ENCODE data around the gene FAM90A26.

DNA sequence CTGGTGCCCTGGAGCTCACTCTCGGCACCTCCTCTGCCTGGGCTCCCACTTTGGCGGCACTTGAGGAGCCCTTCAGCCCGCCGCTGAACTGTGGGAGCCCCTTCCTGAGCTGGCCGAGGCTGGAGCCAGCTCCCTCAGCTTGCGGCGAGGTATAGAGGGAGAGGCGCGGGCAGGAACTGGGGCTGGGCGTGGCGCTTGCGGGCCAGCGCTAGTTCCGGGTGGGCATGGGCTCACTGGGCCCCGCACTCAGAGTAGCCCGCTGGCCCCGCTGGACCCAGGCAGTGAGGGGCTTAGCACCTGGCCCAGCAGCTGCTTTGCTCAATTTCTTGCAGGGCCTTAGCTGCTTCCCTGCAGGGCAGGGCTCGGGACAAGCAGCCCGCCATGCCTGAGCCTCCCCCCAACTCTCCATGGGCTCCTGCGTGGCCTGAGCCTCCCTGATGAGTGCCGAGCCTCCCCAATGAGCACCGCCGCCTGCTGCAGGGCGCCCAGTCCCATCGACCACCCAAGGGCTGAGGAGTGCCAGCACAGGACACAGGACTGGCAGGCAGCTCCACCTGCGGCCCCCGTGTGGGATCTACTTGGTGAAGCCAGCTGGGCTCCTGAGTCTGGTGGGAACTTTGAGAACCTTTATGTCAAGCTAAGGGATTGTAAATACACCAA, 26.7 kb upstream of the FAM90A26 start:
- TF ChIP-seq, protein P1, sequence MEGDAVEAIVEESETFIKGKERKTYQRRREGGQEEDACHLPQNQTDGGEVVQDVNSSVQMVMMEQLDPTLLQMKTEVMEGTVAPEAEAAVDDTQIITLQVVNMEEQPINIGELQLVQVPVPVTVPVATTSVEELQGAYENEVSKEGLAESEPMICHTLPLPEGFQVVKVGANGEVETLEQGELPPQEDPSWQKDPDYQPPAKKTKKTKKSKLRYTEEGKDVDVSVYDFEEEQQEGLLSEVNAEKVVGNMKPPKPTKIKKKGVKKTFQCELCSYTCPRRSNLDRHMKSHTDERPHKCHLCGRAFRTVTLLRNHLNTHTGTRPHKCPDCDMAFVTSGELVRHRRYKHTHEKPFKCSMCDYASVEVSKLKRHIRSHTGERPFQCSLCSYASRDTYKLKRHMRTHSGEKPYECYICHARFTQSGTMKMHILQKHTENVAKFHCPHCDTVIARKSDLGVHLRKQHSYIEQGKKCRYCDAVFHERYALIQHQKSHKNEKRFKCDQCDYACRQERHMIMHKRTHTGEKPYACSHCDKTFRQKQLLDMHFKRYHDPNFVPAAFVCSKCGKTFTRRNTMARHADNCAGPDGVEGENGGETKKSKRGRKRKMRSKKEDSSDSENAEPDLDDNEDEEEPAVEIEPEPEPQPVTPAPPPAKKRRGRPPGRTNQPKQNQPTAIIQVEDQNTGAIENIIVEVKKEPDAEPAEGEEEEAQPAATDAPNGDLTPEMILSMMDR (IDR thresholded peaks at IDR 0.05 in 4 of 5, conservative IDR thresholded peaks at IDR 0.05 in 1 of 5) = no peak
- no peak for TF ChIP-seq POLR2A (IDR thresholded peaks at IDR 0.05)

All from gastrocnemius medialis (tissue), 4 donors.